NCI-H226 (cell line): ENCODE results near the gene ACTA2.
"Not testable (repeated sequence)": the region's sequence is repeated elsewhere in the genome, so short reads cannot be mapped to it uniquely, and the experiment has no call there.

Source experiments
- DNase-seq: peaks from one replicate; pipeline ENCODE4 v3.0.0-alpha.2; 2015

Gene ACTA2

DNA sequence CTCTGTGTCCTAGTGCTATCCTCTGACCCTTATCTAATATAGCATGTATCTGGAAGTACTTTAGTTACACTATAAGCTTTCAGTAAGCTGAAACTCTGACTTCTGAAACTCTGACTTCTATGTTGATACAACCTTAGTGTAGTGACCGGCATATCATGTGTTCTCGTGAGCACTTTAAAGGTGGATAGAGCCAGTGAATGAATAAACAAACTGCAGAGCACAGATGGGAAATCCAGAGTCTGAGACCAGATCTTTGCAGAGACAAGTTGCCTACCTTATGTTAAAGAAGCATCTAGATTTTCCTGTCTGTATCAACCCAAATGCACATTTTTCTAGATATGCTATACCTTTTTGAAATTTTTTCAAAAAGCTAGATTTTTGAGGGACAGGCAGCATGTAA lies 3.5 kb downstream of the ACTA2 start:
- no peak for DNase-seq

- no peak for DNase-seq
Measured at GRCh38 chr10:88946965-88947590, 5.5 kb downstream of the ACTA2 start.

DNA sequence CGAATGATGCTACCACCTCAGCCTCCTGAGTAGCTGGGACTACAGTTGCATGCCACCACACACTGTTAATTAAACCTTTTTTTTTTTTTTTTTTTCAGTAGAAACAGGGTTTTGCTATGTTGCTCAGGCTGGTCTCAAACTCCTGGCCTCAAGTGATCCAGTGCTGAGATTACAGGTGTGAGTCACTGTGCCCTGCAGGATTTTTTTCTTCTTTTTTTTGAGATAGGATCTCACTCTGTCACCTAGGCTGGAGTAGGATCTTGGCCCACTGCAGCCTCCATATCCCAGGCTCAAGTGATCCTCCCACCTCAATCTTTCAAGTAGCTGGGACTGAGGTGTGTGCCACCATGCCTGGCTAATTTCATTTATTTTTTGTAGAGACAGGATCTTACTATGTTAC lies 6.4 kb downstream of the ACTA2 start:
- no peak for DNase-seq

GRCh38 chr10:88944813-88945212 lies 7.8 kb downstream of the ACTA2 start:
- no peak for DNase-seq

- no peak for DNase-seq
Measured at GRCh38 chr10:88943778-88944177, 8.8 kb downstream of the ACTA2 start.

- DNase-seq, result no peak
Measured at GRCh38 chr10:88941026-88941425, 11.5 kb downstream of the ACTA2 start.

- DNase-seq, result no peak
Measured at GRCh38 chr10:88938938-88939337, 13.6 kb downstream of the ACTA2 start.

DNA sequence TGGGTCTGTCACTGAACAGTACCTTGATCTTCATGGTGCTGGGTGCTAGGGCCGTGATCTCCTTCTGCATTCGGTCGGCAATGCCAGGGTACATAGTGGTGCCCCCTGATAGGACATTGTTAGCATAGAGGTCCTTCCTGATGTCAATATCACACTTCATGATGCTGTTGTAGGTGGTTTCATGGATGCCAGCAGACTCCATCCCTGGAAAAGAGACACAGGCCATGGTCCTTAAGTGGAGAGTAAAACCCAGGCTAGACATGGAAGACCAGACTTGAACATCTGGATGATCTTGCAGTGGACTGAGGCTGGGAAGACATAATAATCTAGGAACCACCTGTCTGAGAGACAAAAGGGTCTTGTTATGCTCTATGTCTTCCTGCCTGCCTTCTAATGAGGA lies 14.5 kb downstream of the ACTA2 start:
- no peak for DNase-seq

GRCh38 chr10:88936656-88937055 lies 15.9 kb downstream of the ACTA2 start:
- no peak for DNase-seq

DNA sequence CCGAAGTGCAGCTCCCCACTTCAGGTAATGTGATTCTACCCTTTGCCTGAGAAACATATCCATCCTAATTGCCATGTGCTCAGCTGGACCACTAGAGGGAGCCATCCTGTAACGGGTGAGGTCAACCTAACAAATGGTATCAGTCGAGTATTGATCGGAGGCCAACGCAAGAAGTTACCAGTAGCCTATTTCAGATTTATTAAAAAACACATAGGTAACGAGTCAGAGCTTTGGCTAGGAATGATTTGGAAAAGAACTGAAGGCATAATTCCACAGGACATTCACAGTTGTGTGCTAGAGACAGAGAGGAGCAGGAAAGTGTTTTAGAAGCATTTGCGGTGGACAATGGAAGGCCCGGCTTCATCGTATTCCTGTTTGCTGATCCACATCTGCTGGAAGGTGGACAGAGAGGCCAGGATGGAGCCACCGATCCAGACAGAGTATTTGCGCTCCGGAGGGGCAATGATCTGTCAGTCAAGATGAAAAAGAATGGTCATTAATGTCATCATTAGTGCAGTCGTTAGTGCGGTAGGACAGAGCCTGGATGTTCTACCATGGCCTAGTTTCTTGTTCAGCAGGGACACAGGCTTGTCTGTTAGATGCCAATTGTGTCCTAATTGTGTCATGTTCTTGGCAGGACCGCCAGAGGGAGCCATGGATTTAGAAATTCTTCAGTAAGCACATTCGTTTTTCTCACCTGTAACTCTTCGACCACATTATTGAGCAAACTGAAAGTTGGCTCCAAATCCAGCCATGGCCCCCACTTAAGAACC lies 17.5 kb downstream of the ACTA2 start:
- DNase-seq, result peak; percentile 45

DNA sequence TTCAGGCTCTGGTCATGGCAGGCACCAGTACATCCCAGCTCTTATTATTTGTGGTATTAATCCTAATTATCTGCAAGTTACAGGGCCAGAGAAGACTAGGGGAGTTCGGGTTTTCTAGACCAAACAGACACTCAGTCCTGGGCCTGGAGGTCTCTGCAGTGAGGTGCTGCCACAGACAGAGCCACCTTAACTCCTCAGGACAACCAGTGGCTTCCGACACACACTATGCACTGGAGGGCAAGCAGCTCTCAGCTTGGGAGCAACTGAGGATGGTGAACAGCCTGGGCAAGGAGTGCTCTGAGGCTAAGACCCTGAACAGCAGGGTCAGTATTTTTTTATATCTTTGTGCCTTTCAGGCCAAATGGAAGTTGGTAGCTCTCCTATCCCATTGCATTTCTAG lies 19.0 kb downstream of the ACTA2 start:
- no peak for DNase-seq

- DNase-seq, result peak; percentile 77
Measured at GRCh38 chr10:88932539-88933256, 19.9 kb downstream of the ACTA2 start.

GRCh38 chr10:88932029-88932428 lies 20.5 kb downstream of the ACTA2 start:
- DNase-seq, result not testable (repeated sequence)

DNA sequence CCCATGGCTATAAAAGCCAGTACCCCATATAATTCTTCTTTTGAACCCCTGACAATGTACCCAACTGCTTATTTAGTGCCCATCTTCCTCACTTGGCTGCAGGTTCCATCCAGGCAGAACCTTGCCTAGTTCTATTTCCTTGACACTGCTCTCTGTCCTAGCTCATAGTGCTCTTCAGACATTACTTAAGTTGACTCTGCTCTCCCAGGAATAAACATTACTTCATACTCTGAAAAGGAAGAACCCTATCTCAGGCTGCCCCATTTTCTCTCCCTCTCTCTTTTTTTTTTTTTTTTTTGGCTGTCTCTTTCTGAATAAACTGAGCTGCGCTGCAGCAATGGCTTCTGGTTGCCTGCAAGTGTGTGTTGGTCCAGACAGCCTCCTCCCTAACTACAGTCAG lies 21.0 kb downstream of the ACTA2 start:
- DNase-seq, result no peak

GRCh38 chr10:88928254-88928653 lies 24.3 kb downstream of the ACTA2 start:
- DNase-seq, result no peak

DNA sequence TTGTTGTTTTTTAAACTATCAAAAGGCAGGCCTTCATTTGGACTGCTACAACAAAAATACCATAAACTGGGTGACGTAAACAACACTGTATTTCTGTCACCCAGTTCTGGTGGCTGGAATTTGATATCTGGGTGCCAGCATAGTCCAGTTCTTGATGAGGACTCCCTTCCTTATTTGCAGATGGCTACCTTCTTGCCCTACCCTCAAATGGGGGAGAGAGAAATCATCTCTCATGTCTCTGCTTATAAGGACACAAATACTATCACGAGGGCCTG lies 25.2 kb downstream of the ACTA2 start:
- DNase-seq, result no peak

DNA sequence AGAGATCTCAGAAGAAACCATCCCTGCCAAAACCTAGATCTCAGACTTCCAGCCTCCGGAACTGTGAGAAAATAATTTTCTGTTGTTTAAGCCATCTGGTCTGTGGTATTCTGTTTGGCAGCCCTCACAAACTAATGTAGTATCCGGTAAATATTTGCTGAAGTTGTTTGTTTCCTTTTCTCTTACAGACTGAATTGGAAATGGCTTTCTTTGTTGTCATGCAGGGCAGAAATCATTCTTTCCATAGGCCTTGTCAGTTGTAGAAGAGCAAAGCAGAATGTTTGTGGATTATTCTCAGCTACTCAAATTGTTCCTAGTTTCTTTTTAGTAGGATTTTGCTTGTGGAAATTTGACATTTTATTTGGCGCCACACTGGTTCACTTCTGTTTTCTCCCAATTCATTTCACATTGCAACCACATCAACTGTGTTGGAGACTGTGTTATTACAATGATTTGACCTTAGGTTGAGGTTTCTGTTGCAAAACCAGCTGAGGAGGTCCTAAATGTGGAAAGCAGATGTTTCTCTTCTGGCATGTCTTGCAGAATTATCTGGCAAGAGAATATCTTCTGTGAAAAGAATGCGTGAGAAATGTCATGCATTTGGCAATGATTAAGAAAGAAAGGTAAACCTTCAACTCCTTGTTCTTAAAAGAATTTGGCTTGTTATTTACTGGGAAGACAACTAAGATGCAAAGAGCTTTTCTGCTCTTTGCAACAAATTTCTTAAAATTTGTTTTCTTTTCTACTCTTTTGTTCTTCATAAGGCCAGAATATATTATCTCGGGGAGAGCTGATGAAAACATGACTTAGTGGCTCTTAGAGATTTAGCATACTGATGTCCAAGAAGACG lies 25.8 kb downstream of the ACTA2 start:
- peak; percentile 43 for DNase-seq

GRCh38 chr10:88923520-88923919 lies 29.1 kb downstream of the ACTA2 start:
- peak; percentile 38 for DNase-seq

DNA sequence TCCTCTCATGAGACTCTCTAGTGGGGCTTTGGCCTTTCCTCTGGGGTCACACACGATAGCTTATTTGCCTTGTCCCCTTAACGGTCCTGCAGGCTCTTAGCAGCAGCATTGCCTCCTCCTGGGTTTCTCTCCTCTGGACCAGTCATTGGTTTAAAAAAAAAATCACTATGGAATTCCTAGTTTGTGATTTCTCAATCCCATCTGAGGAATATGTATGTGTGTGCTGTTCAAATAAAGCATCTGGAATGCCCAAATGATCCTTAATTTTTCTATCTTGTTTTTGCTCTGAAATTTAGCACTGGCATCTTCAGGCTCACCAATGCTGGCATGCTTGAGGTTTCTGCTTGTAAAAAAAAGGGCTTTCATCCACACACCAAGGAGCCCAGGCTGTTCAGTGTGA lies 30.5 kb downstream of the ACTA2 start:
- DNase-seq, result no peak

GRCh38 chr10:88920986-88921593 lies 31.5 kb downstream of the ACTA2 start:
- no peak for DNase-seq

GRCh38 chr10:88920198-88920597 lies 32.4 kb downstream of the ACTA2 start:
- DNase-seq, result no peak

GRCh38 chr10:88919041-88919440 lies 33.5 kb downstream of the ACTA2 start:
- no peak for DNase-seq
